Activated naive CD8-positive, alpha-beta T cell treated with anti-CD3 and anti-CD28 coated beads, Interleukin-2, amount 50 U/mL, for 24 hours (primary cell): ENCODE data around the gene GOLT1A.

ENCODE experiments used
- ATAC-seq: fragments of 150-1000 bp; cut with Tn5 transposase; one replicate; pipeline ENCODE4 v1.10.0; 2021
- DNase-seq: peaks from one replicate; pipeline ENCODE4 v3.0.0; 2021
- H3K27ac Mint-ChIP-seq: one replicate; pipeline ENCODE4 v1.8.0; 2021; ENCODE audit warnings: mild to moderate bottlenecking, mixed read lengths
- H3K27me3 Mint-ChIP-seq: one replicate; pipeline ENCODE4 v1.8.0; 2021; ENCODE audit warnings: mixed read lengths
- H3K36me3 Mint-ChIP-seq: one replicate; pipeline ENCODE4 v1.8.0; 2021; ENCODE audit warnings: low read depth, mixed read lengths
- H3K4me1 Mint-ChIP-seq: one replicate; pipeline ENCODE4 v1.8.0; 2021; ENCODE audit warnings: mixed read lengths
- H3K4me3 Mint-ChIP-seq: one replicate; pipeline ENCODE4 v1.8.0; 2021; ENCODE audit warnings: mild to moderate bottlenecking, moderate library complexity, mixed read lengths
- H3K9me3 Mint-ChIP-seq: one replicate; pipeline ENCODE4 v1.8.0; 2021; ENCODE audit warnings: mixed read lengths

GOLT1A gene

GRCh38 chr1:204196068-204196795, 17.6 kb downstream of the GOLT1A start, which contains the start of gene KISS1:
Gene KISS1, minus strand, starts transcription at chr1:204196491. Its CDS starts 3,615 bp downstream, at chr1:204192876.
- ATAC-seq (no peak), DNase-seq (no peak)
- Mint-ChIP-seq H3K4me1 (peaks cover 4% of the 10 kb centered on the region), H3K27ac (no peak within 1 kb of the TSS), H3K36me3 (no peaks in the 10 kb centered on the region), H3K4me3 (no peak within 1 kb of the TSS), H3K27me3 (peaks cover 7% of the 10 kb centered on the region), H3K9me3 (no peaks in the 10 kb centered on the region)

GRCh38 chr1:204194771-204195170, 19.0 kb downstream of the GOLT1A start:
- H3K27ac Mint-ChIP-seq, result no peak overlapping the region
- no peak for ATAC-seq
- peaks cover 16% of the 10 kb centered on the region for H3K27me3 Mint-ChIP-seq
- no peak for DNase-seq
- H3K4me1 Mint-ChIP-seq, result peaks cover 12% of the 10 kb centered on the region
- no peaks in the 10 kb centered on the region for H3K36me3 Mint-ChIP-seq
- no peaks in the 10 kb centered on the region for H3K9me3 Mint-ChIP-seq
- H3K4me3 Mint-ChIP-seq, result no peak overlapping the region

GRCh38 chr1:204194080-204194479, 19.7 kb downstream of the GOLT1A start:
- ATAC-seq, result no peak
- no peak overlapping the region for H3K27ac Mint-ChIP-seq

GRCh38 chr1:204192589-204193352, 21.0 kb downstream of the GOLT1A start:
- H3K36me3 Mint-ChIP-seq, result no peaks in the 10 kb centered on the region
- ATAC-seq (no peak), DNase-seq (no peak)
- no peaks in the 10 kb centered on the region for H3K9me3 Mint-ChIP-seq
- H3K27ac Mint-ChIP-seq, result no peak overlapping the region
- H3K27me3 Mint-ChIP-seq, result peaks cover 26% of the 10 kb centered on the region
- H3K4me3 Mint-ChIP-seq, result no peak overlapping the region
- peaks cover 20% of the 10 kb centered on the region for H3K4me1 Mint-ChIP-seq

More at GRCh38 chr1:204194080-204194479, 19.7 kb downstream of the GOLT1A start:
- peaks cover 22% of the 10 kb centered on the region for H3K27me3 Mint-ChIP-seq
- no peak overlapping the region for H3K4me3 Mint-ChIP-seq
- no peaks in the 10 kb centered on the region for H3K9me3 Mint-ChIP-seq
- DNase-seq, result no peak
- no peaks in the 10 kb centered on the region for H3K36me3 Mint-ChIP-seq
- peaks cover 19% of the 10 kb centered on the region for H3K4me1 Mint-ChIP-seq

- H3K27ac Mint-ChIP-seq, result no peak overlapping the region
- H3K27me3 Mint-ChIP-seq, result peaks cover 32% of the 10 kb centered on the region
- no peak for ATAC-seq
Measured at GRCh38 chr1:204192046-204192445, 21.7 kb downstream of the GOLT1A start.

GRCh38 chr1:204191456-204191855, 22.3 kb downstream of the GOLT1A start:
- Mint-ChIP-seq H3K36me3 (no peaks in the 10 kb centered on the region), H3K9me3 (no peaks in the 10 kb centered on the region), H3K27ac (no peak overlapping the region), H3K4me1 (peaks cover 20% of the 10 kb centered on the region), H3K4me3 (no peak overlapping the region), H3K27me3 (peaks cover 34% of the 10 kb centered on the region)
- DNase-seq, result no peak
- ATAC-seq, result no peak

More at GRCh38 chr1:204192046-204192445, 21.7 kb downstream of the GOLT1A start:
- H3K4me1 Mint-ChIP-seq, result peaks cover 20% of the 10 kb centered on the region
- H3K4me3 Mint-ChIP-seq, result no peak overlapping the region
- no peak for DNase-seq
- no peaks in the 10 kb centered on the region for H3K9me3 Mint-ChIP-seq
- no peaks in the 10 kb centered on the region for H3K36me3 Mint-ChIP-seq

GRCh38 chr1:204190212-204191211, 23.3 kb downstream of the GOLT1A start:
- peak overlapping the region; percentile 19 for H3K4me3 Mint-ChIP-seq
- ATAC-seq (peak; percentile 39), DNase-seq (peak; percentile 17)
- H3K36me3 Mint-ChIP-seq, result no peaks in the 10 kb centered on the region
- H3K27ac Mint-ChIP-seq, result no peak overlapping the region
- H3K9me3 Mint-ChIP-seq, result no peaks in the 10 kb centered on the region
- peaks cover 20% of the 10 kb centered on the region for H3K4me1 Mint-ChIP-seq
- H3K27me3 Mint-ChIP-seq, result peaks cover 34% of the 10 kb centered on the region

GRCh38 chr1:204188959-204189639, 24.7 kb downstream of the GOLT1A start:
- no peak for DNase-seq
- Mint-ChIP-seq H3K4me1 (peaks cover 16% of the 10 kb centered on the region), H3K36me3 (no peaks in the 10 kb centered on the region), H3K27me3 (peaks cover 41% of the 10 kb centered on the region), H3K27ac (no peak overlapping the region), H3K9me3 (no peaks in the 10 kb centered on the region), H3K4me3 (no peak overlapping the region)
- peak; percentile 33 for ATAC-seq

- Mint-ChIP-seq H3K36me3 (no peaks in the 10 kb centered on the region), H3K27ac (no peak overlapping the region), H3K4me3 (no peak overlapping the region), H3K27me3 (peaks cover 38% of the 10 kb centered on the region), H3K9me3 (no peaks in the 10 kb centered on the region), H3K4me1 (peaks cover 16% of the 10 kb centered on the region)
- no peak for DNase-seq
- no peak for ATAC-seq
Measured at GRCh38 chr1:204186597-204186996, 27.2 kb downstream of the GOLT1A start.

- H3K27ac Mint-ChIP-seq, result no peak overlapping the region
- no peaks in the 10 kb centered on the region for H3K4me1 Mint-ChIP-seq
- no peaks in the 10 kb centered on the region for H3K36me3 Mint-ChIP-seq
- no peaks in the 10 kb centered on the region for H3K9me3 Mint-ChIP-seq
- peaks cover 7% of the 10 kb centered on the region for H3K27me3 Mint-ChIP-seq
- DNase-seq, result no peak
- no peak overlapping the region for H3K4me3 Mint-ChIP-seq
- no peak for ATAC-seq
Measured at GRCh38 chr1:204181116-204181515, 32.7 kb downstream of the GOLT1A start.

GRCh38 chr1:204180133-204180532, 33.7 kb downstream of the GOLT1A start:
- Mint-ChIP-seq H3K36me3 (no peaks in the 10 kb centered on the region), H3K27me3 (peaks cover 7% of the 10 kb centered on the region), H3K4me3 (no peak overlapping the region), H3K4me1 (no peaks in the 10 kb centered on the region), H3K9me3 (no peaks in the 10 kb centered on the region), H3K27ac (no peak overlapping the region)
- ATAC-seq (no peak), DNase-seq (no peak)

GRCh38 chr1:204178487-204179281, 35.1 kb downstream of the GOLT1A start:
- no peaks in the 10 kb centered on the region for H3K4me1 Mint-ChIP-seq
- peaks cover 1% of the 10 kb centered on the region for H3K27me3 Mint-ChIP-seq
- no peak overlapping the region for H3K27ac Mint-ChIP-seq
- no peak for DNase-seq
- H3K4me3 Mint-ChIP-seq, result no peak overlapping the region
- no peaks in the 10 kb centered on the region for H3K36me3 Mint-ChIP-seq
- H3K9me3 Mint-ChIP-seq, result no peaks in the 10 kb centered on the region
- ATAC-seq, result no peak

- Mint-ChIP-seq H3K36me3 (no peaks in the 10 kb centered on the region), H3K27ac (no peak overlapping the region), H3K4me1 (no peaks in the 10 kb centered on the region), H3K9me3 (peaks cover 2% of the 10 kb centered on the region), H3K27me3 (peaks cover 2% of the 10 kb centered on the region), H3K4me3 (no peak overlapping the region)
- no peak for ATAC-seq
- no peak for DNase-seq
Measured at GRCh38 chr1:204177133-204177532, 36.7 kb downstream of the GOLT1A start.
